ENCODE data around the gene USP7.

USP7 gene

GRCh38 chr16:8900343-8900742 lies 63.4 kb downstream of the USP7 start:
- no peak for DNase-seq (ENCODE audit: low read depth)

- no peak for DNase-seq (ENCODE audit: low read depth)
Measured at GRCh38 chr16:8899709-8900317, 63.9 kb downstream of the USP7 start.

GRCh38 chr16:8898660-8899318 lies 64.9 kb downstream of the USP7 start:
- DNase-seq (ENCODE audit: low read depth), result no peak

GRCh38 chr16:8894736-8895334 lies 68.9 kb downstream of the USP7 start:
- no peak for DNase-seq (ENCODE audit: low read depth)

GRCh38 chr16:8893976-8894690 lies 69.6 kb downstream of the USP7 start:
- no peak for DNase-seq (ENCODE audit: low read depth)

- no peak for DNase-seq (ENCODE audit: low read depth)
Measured at GRCh38 chr16:8893426-8893825, 70.3 kb downstream of the USP7 start.

- no peak for DNase-seq (ENCODE audit: low read depth)
Measured at GRCh38 chr16:8892101-8892575, 71.6 kb downstream of the USP7 start.

- no peak for DNase-seq (ENCODE audit: low read depth)
Measured at GRCh38 chr16:8890549-8890921, 73.2 kb downstream of the USP7 start.

GRCh38 chr16:8889893-8890548 lies 73.7 kb downstream of the USP7 start:
- no peak for DNase-seq (ENCODE audit: low read depth)

- no peak for DNase-seq (ENCODE audit: low read depth)
Measured at GRCh38 chr16:8888951-8889892, 74.5 kb downstream of the USP7 start.

GRCh38 chr16:8887952-8888560 lies 75.7 kb downstream of the USP7 start:
- DNase-seq (ENCODE audit: low read depth), result no peak

- DNase-seq (ENCODE audit: low read depth), result no peak
Measured at GRCh38 chr16:8887431-8887765, 76.3 kb downstream of the USP7 start.

GRCh38 chr16:8886593-8887430 lies 76.9 kb downstream of the USP7 start:
- DNase-seq (ENCODE audit: low read depth), result no peak

- DNase-seq (ENCODE audit: low read depth), result no peak
Measured at GRCh38 chr16:8885674-8886592, 77.8 kb downstream of the USP7 start.

- DNase-seq (ENCODE audit: low read depth), result no peak
Measured at GRCh38 chr16:8882725-8883377, 80.9 kb downstream of the USP7 start.

- no peak for DNase-seq (ENCODE audit: low read depth)
Measured at GRCh38 chr16:8882041-8882617, 81.6 kb downstream of the USP7 start, which contains the start of gene LITAFD. TSS of gene LITAFD (plus strand) at chr16:8882351. CDS start at chr16:8884356, 2,005 bp downstream.

GRCh38 chr16:8880839-8881510 lies 82.7 kb downstream of the USP7 start:
- DNase-seq (ENCODE audit: low read depth), result no peak

Data from activated gamma-delta T cell treated with anti-CD3 and anti-CD28 coated beads, Interleukin-2, amount 50 U/mL, for 16 hours (primary cell).